Islet precursor cell (in vitro differentiated cells): ENCODE measurements around the gene VPREB3.
"Not testable (repeated sequence)": the region's sequence is repeated elsewhere in the genome, so short reads cannot be mapped to it uniquely, and the experiment has no call there.

Experiments used
- DNase-seq: peaks from one replicate; pipeline ENCODE4 v3.0.0-alpha.2; 2018

VPREB3 gene

GRCh38 chr22:23763954-23764353 lies 9.7 kb upstream of the VPREB3 start:
- no peak for DNase-seq

DNA sequence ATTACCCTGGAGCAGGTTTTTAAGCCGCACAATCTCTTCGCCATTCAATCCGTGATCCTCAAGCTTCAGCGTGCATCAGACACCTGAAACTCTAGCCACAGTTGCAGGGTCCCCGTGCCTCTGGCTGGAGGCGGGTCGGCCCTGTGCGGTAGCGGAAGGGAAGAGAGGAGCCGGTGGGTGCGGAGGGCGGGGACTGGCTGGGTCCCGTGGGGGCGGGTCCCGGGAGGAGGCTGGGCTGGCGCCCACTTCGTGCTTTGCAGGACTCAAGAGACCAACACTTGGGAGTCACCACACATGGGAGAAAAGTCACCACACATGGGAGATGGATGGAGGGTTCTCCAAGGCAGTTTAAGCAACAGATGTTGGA lies 9.3 kb upstream of the VPREB3 start:
- no peak for DNase-seq

DNA sequence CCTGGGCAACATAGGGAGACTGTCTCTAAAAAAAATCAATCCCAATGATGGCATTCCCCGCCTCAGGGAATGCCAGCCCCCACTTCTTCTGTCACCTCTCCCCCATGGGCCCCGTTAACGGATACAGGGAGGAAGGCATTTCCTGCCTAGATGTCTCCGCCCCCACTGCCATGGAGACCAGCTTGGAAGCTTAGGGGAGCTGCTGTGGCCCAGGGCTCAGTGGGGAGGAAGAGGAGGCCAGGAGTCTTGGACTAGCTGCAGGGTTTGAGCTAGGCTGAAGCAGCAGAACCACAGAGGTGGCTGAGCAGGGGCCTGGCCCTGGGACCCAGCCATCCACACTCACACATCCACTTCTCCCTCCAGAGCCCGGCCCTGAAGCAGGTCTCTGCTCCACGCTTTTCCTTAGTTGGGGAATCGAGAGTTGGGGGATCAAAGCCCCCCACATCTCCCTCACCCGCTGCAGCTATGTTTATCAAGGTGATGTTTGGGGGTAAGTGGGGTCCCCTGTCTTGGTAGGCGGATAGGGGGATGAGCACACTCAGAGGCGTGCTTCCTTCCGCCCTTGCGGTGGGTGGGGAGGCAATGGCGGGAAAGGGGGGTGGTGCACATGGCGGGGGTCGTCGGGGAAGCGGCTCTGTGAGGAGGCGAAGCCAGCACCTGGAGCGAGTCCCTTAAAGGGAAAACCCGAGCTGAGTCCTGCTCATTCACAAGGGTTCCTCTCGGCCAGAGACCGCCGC lies 8.8 kb upstream of the VPREB3 start, which contains the start of gene C22orf15:
C22orf15 (plus strand) TSS at position 149 of the 737 bp plus-strand sequence; CDS start at position 466, 317 bp downstream.
- no peak for DNase-seq

DNA sequence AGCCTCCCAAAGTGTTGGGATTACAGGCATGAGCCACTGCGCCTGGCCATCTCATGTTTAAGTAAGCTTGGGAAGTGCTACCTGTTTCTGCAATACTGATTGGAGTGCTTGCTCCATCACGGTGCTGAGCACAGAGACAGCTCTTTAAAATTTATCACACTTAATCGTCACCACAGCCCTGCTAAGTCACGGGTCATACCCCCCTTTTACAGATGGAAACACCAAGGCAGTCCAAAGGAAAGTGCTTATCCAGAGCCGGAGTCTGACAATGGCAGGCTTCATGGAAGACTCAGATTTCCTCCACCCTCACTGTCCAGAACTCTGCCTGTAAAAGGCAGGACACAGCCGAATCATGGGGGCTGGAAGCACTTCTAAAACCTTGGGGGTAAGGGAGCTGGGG lies 5.8 kb upstream of the VPREB3 start:
- DNase-seq, result no peak

- no peak for DNase-seq
These were observed 5.3 kb upstream of the VPREB3 start for GRCh38 chr22:23759566-23759965.

DNA sequence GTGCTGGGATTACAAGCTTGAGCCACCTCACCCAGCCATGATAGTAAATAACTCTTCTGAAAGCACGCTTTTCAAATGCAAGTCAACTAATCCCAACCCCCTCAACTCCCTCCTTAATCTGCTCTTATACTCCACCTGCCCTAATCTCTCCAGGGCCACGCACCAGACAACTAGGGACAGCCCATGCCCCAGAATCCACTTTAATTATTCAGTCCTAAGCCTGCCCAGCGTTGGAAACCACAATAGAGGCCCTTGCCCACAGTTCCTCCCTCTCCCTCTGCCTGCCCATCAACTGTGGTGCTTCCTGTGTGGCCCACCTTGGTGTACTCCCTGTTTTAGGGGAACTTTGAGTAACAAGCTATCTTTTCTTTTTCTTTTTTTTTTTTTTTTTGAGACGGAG lies 2.7 kb upstream of the VPREB3 start:
- DNase-seq, result no peak

GRCh38 chr22:23755711-23756110 lies 1.5 kb upstream of the VPREB3 start:
- no peak for DNase-seq

DNA sequence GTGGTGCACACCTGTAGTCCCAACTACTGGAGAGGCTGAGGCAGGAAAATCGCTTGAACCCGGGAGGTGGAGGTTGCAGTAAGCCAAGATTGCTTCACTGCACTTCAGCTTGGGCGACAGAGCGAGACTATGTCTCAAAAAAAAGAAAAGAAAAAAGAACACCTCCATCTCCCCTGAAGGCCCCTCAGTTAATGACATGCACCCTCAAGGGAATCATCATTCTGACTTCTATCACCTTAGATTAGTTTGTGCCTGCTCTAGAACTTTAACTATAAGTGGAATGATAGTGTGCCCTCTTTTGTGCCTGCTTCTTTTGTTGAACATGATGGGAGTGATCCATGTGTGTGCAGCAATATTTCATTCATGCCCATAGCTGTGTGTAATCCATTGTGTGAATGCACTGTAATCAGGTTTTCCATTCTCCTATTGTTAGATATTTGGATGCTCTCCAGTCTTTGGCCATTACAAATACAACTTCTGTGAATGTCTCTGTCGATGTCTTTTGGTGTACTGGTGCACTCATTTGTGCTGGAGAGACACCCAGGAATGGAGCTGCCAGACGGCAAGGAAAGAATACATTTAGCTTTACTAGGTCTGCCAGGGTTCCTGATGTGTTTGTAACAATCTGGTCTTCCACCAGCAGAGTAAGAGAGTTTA lies 883 bp upstream of the VPREB3 start:
- DNase-seq, result no peak

GRCh38 chr22:23753385-23753784 lies 840 bp downstream of the VPREB3 start:
- DNase-seq, result no peak

GRCh38 chr22:23752750-23753149 lies 1.5 kb downstream of the VPREB3 start:
- no peak for DNase-seq

- DNase-seq, result no peak
These were observed 2.0 kb downstream of the VPREB3 start for GRCh38 chr22:23752090-23752691.

DNA sequence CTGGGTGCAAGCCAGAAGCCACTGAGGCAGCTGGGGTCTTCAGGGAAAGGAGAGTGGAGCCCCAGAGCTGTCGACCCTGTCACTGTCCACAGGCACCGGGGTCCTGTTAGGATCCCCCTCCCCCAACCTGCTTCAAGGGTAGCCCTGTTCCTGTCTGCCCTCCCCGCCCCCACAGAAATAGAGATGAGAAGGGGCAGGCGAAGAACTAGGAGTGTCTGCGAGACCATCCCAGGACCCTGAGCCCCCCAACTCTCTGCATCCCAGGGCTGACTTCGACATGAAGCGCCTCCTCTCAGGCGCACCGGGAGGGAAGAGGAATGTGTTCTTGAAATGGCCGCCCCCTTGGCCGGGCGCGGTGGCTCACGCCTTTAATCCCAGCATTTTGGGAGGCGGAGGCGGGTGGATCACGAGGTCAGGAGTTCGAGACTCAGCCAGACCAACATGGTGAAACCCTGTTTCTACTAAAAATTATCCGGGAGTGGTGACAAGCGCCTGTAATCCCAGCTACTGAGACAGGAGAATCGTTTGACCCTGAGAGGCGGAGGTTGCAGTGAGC lies 2.7 kb downstream of the VPREB3 start:
- no peak for DNase-seq

GRCh38 chr22:23750714-23751440 lies 3.3 kb downstream of the VPREB3 start, which contains the start of gene ZNF70:
Gene ZNF70 (minus strand): TSS chr22:23751112. CDS start chr22:23745140, 5,972 bp downstream.
- peak; percentile 93 for DNase-seq

GRCh38 chr22:23750367-23750713 lies 3.9 kb downstream of the VPREB3 start:
- no peak for DNase-seq

GRCh38 chr22:23749841-23750301 lies 4.4 kb downstream of the VPREB3 start:
- no peak for DNase-seq

DNA sequence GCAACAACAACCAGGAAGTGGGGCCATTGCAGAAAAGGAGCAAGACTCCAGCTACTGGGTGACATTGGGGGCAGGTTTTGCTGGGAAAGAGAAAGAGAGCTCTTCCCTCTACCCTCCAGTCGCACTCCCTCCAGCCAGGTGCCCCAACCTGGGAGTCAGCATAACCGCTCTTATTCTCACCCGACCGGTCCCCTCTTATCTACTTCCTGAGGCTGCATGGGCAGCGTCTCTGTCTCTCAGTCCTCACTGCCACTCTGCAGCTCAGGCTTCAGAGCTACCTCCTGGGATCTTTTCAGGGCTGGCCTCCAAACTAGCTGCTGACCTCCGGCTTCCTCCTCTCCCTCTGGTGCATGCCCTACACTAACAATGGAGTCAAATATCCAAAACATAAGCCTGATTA lies 8.4 kb downstream of the VPREB3 start:
- no peak for DNase-seq

- no peak for DNase-seq
These were observed 9.7 kb downstream of the VPREB3 start for GRCh38 chr22:23744485-23744884.

DNA sequence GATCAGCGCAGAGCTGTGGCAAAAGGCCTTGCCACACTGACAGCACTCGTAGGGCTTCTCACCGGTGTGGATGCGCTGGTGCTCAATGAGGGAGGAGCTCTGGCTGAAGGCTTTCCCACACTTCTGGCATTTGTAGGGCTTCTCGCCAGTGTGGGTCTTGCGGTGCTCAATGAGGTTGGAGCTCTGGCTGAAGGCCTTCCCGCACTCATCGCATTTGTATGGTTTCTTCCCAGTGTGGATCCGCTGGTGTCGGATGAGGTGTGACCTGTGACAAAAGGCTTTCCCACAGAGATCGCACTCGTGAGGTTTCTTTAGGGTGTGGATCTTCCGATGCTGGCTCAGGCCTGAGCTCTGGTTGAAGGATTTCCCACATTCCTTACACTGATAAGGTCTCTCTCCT lies 10.2 kb downstream of the VPREB3 start:
- DNase-seq, result no peak

- DNase-seq, result no peak
These were observed 10.9 kb downstream of the VPREB3 start for GRCh38 chr22:23743303-23743705.

DNA sequence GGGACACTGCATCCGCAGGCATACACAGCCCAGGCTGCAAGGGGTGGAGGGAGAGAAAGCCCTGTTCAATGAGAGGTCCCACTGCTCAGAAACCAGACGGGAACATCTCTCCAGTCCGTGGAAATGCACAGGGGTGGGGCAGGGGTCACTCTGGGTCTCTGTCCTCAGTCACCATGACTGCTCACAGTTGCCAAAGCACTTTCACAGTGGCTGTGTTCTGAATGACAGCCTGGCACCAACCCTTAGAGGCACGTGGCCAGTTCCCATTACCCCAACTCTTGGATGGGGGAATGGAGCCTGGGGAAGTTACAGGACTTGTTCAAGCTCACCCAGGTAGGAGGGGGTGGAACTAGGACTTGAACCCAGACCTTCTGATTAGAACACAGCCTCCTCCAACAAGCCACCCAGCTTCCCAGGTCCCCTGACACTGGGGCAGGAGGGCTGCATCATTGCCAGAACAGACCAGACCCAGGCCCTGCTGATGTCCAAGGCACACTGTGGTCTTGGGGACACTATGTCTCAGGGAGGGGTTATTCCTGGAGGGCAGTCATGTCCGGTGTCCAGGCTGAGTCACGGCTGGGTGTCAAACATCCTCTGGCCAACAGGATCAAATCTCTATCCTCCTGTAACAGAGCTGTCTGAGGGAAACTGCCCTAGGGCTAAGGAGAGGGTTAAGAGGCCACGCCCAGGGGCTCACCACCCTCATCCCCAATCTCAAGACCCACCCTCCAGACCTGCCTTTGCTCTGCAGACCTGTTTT lies 11.5 kb downstream of the VPREB3 start:
- DNase-seq, result no peak

DNA sequence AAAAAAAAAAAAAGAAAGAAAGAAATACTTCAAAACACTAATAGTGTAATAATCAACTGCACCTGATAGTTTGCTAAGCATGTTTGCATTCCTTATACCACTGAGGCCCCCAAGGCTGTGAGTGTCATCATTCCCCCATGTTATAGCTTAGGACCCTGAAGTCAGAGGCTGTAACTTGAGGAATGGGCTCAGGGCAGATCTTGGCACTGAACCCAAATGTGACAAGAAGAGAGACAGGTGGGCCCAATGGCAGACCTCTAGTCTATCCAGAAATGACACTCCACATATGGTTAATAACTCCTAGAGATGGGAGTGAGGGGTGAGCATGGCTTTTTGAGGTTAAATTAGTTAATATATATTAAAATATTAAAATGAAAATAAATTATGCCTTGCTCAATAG lies 16.5 kb downstream of the VPREB3 start:
- DNase-seq, result no peak

DNA sequence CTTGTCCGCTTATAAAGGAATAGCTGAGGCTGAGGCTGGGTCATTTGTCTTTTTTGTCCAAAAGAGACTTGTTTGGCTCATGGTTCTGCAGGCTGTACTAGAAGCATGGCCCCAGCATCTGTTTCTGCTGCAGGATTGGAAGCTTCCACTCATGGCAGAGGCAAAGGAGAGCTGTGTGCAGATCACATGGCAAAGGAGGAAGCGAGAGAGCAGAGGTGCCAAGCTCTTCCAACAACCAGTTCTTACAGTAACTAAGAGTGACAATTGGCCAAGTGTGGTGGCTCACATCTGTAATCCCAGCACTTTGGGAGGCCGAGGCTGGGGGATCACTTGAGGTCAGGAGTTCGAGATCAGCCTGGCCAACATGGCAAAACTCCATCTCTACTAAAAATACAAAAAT lies 26.1 kb downstream of the VPREB3 start:
- not testable (repeated sequence) for DNase-seq
